GM19240 (cell line): ENCODE measurements around the gene ADAMTSL4.
A peak's percentile ranks its signal among the peaks of the same experiment; 100 is the strongest.
"Not testable (repeated sequence)": the region's sequence is repeated elsewhere in the genome, so short reads cannot be mapped to it uniquely, and the experiment has no call there.

Source experiments
- DNase-seq: peaks from one replicate; pipeline ENCODE4 v3.0.0; 2011; ENCODE audit warnings: low spot score; ENCODE audit not compliant: insufficient read length

ADAMTSL4 gene

DNA sequence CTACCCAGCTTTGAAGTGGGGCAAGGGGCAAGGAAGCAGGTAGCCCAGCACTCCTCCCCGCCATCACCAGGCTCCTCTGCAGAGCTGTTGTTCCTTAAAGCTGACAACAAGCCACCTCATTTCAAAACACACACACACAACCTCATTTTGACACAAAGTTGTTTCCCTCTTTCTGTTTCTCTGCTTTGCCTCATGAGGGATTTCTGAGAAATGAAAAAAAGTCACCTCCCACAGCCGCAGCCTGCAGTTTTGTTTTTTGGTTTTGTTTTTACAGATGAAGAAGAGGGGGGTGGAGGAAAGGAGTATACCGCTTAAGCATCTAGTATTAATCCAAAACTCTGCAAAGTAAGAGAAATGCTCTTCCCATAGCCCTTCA is 18.1 kb downstream of the ADAMTSL4 start:
- no peak for DNase-seq

GRCh38 chr1:150567717-150568593 is 18.7 kb downstream of the ADAMTSL4 start:
- DNase-seq = no peak

DNA sequence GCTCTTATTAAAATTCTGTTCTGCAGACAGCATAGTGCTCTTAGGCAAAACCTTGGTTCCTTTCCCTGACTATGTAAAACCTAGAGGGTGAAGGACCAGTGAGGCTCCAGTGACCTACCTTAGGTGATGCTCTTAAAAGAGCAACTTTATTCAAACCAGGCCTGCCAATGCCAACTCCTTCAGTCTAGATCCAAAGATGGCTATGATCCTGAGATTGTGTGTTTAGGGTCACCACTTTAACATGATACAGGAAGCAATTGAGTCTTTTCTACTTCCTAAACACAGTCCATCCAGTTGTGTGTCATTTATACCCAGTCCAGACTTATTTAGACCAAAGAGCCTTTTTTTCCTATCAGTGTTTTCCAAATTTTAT is 19.4 kb downstream of the ADAMTSL4 start:
- no peak for DNase-seq

GRCh38 chr1:150572918-150573647 is 23.9 kb downstream of the ADAMTSL4 start:
- no peak for DNase-seq

GRCh38 chr1:150573648-150574071 is 24.5 kb downstream of the ADAMTSL4 start:
- not testable (repeated sequence) for DNase-seq

- DNase-seq = no peak
Observed at GRCh38 chr1:150574260-150575071, 25.3 kb downstream of the ADAMTSL4 start.

DNA sequence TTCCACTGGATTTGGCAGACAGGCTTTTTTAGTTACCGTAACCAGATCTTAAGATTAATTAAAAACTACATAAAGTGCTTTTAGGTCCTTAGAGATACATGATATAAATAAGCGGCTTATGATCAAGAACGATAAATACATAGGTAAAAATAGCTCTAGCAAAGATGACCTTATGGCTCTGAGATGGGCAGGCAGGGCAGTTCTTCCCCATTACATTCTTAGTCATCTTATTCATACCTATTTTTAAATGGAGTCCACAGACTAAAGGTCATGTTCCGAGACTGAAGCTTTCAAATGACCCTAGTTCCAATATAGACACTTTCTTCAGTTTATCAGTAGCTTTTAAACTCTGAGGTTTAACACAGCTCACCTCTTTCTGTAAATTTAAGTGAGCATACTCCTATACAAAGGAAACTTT is 25.9 kb downstream of the ADAMTSL4 start:
- DNase-seq = no peak

DNA sequence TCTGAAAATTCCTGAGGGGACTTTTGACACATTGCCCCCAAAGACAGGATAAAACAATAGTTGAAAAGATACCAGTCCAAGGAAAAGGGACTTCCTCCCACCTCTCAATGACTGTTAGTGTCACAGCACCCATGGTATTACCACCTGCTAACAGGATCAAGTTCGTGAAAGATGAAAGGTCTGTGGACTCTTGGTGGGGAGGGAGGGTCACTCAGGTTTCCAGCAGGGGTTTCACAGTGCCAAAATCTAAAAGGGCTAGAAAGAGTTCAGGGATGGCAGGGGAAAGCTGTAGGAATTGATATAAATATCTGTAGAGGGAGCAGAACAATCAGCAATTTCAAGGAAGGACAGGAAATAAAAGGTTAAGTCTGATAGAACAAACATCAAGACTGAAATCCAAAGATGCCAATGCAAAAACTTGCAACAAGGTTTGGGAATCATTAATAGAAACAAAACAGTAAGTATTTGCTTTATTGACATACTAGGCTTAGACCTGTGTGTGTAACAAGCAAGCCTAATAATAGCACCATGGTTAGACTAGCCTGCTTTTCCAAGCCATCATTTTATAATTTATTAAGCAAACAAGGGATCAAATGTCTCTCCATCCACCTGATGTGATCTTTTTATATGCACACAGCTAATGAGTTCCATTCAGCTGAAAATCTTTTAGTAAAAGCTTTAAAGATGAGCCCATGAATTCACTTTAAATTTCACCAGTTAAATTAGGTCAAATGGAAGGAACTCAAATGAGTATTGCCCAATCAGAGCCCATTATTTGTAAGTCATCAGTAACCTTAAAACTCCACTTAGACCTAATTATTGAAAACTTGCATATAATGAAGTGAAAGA is 26.5 kb downstream of the ADAMTSL4 start:
- DNase-seq = no peak

GRCh38 chr1:150576367-150576711 is 27.1 kb downstream of the ADAMTSL4 start:
- no peak for DNase-seq

- DNase-seq = no peak
Observed at GRCh38 chr1:150576794-150577556, 27.8 kb downstream of the ADAMTSL4 start.

DNA sequence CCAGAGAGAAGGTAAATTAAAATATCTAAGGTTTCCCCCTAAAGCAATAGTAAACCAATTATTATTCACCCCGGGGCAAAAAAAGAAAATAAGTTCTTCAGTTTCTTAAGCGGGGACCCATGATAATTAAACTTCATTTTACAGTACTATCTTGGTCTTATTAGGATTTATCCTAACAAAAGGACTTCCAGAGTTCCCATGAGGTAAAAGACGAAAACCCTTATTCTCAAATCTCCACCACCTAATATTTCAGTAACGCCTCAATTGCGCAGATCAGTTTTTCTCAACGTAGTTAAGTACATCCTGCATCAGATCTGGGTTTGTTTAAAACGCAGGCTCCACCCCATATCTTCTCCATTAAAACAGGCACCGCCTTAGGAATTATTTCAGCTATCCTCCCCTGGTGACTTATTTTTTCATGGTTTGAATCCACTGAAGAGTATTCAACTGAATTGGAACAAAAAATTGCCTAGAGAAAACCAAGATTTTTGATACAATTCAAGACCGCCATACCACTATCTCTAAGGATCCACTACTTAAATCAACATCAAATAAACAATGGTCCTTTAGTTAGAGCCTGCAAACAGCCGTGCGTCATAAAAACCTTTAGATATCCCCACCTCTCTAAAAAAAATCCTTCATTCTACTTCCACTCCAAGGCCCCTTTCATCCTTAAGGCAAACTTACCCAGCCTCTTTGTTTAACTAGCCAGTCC is 28.5 kb downstream of the ADAMTSL4 start:
- no peak for DNase-seq

DNA sequence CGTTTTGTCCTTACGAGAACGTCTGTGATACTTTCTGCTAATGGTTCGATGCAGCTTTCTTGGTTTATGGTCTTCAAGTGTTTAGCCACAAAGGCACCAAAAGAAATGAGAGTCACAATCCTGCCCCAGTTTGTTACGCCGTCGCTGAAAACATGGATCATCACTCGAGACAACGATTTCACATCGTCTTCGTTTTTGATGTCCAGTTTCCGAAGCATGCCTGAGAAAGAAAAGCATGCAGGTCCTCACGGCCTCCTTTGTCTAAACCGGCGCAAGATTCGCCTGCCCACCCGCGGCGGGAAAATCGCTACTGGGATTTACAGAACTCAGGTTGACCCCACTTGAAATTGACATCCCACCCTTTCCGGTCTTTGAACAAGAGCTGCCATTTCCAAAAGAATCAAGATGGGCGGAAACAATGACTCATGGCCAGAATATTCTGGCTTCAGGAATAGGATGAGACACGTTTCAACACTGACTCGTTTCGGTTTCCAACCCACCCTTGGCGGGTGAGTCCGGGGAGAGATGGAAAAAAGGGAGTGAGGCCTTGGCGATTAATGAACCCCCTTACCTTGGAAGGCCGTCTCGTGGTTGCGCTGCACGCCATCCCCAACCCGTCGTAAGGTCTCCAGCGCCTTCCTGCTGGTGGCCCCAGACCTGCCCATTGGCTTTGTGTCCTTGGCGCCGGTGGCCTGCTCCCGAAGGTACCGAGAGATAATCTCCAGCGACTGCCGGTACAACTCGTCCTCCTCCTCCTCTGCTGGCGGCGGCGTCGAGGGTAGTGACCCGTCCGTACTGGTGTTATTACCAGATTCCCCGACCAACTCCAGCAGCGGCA is 29.3 kb downstream of the ADAMTSL4 start:
- DNase-seq = no peak

DNA sequence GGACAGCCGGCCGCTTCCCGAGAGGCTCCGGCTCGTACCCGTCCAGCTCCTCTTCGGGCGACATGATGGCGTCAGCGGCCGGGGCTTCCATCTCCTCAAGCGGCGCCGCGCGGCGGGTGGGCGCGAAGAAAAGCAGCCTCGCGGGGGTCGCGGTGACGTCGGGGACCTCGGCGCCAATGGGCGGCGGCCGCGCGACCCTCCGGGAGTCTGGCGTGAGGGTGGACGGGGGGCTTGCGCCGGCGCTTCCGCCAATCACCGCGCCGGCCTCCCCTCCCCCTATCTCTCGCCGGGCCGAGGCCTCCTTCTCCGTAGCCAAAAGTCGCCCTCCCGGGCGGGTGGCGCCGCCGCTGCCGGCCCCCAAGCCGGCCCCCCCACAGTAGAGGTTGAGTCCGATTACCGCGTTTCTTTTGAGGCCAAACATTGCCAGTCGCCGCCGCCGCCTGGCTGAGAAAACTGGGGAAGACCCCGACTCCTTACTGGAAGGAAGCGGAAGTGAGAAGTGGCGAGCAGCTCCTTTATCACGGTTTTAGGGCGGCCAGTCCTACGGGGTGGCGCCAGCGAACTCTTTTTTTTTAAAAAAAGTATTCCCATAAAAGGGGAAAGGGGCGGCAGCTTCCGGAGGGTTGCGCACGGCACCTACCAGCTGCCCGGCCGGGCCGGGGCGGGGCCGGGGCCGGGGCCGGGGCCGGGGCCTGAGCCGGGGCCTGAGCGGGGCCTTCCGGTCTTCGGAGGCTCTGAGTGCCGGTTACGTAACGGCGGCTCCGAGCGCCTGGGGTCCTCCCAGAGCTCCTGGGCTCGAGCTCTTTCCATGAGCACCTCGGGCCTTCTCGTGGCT is 30.1 kb downstream of the ADAMTSL4 start, which contains the start of gene MCL1:
MCL1 (minus strand) TSS at position 501 of the 835 bp plus-strand sequence; CDS start at position 421, 80 bp downstream.
- DNase-seq = peak; percentile 81

- no peak for DNase-seq
Observed at GRCh38 chr1:150579945-150580642, 30.9 kb downstream of the ADAMTSL4 start.

DNA sequence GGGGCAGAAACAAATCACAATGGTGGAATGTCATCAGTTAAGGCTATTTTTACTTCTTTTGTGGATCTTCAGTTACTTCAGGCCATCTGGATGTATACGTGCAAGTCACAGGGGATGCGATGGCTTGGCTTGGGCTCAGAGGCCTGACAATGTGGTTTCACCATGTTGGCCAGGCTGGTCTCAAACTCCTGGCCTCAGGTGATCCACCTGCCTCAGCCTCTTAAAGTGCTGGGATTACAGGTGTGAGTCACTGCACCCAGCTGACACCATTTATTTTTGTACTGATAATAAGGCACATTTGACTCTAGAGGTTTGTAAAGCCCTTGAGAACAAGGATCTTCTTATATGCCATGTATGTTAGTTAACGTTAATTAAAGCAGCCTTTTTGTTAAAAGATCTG is 31.8 kb downstream of the ADAMTSL4 start:
- DNase-seq = not testable (repeated sequence)

DNA sequence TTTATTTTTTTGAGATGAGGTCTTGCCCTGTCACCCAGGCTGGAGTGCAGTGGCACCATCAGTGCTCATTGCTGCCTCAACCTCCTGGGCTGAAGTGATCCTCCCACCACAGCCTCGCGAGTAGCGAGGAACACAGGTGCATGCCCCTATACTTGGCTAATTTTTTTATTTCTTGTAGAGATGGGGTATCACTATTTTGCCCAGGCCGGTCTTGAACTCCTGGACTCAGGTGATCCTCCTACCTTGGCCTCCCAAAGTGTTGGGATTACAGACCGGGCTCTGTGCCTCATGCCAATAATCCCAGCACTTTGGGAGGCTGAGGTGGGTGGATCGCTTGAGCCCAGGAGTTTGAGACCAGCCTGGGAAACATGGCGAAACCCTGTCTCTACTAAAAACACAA is 32.2 kb downstream of the ADAMTSL4 start:
- DNase-seq = not testable (repeated sequence)

- DNase-seq = not testable (repeated sequence)
Observed at GRCh38 chr1:150581962-150582361, 32.8 kb downstream of the ADAMTSL4 start.
